ENCODE results near the gene PTGER2. TPM values are rescaled to one million over a fixed set of nuclear protein-coding genes. Genes with fewer than 3 reads are reported as not detected.

The PTGER2 gene
- total RNA-seq, 1 experiment from 2014 or later, result 0.57 TPM

DNA sequence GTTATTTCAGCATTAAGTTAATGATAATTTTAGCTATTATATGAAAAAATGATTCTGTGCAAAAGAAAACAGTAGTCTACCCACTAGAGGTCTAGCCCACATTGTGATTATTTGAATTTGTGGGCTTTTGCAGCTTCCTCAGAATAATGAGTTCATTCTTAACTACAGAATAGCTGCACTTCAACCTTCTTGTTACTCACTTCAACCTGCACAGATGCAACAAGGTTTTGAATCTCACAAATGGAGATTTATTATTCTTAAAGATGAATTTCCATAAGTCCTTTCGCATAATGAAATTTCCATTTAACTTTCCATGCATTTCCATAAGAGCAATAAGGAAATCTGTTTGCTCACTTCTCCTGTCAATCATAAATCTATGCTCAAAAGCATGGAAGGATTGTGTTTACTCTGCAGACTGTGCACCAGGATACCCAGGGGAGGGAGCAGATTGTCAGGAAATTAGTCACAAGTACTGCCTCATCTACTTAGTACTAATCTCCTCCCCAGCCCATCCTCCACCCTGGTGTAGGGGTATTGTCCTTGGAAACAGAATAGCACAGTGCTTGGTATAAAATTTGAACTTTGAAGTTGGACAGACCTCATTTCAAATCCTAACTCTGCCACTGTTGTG is 24.1 kb downstream of the PTGER2 start:
- ChIA-PET CTCF (no interaction called here), RAD21 (ENCODE audit: low non-redundant PET in 1 of 2, low total read pairs in 2 of 2, uncharacterized antibody in 2 of 2, unreplicated experiment in 2 of 2) (no interaction called here), POLR2A (no interaction called here)
- ATAC-seq (no peak), DNase-seq (ENCODE audit: low read depth, low spot score) (no peak)
- Histone ChIP-seq H3K4me3 (replicated peaks in 1 of 2; ENCODE audit: low read depth in 1 of 2, low read length in 2 of 2) (no peak overlapping the region), H3K27ac (ENCODE audit: low read depth, low read length) (no peak overlapping the region), H3K79me2 (ENCODE audit: insufficient read depth, low read length) (no peaks in the 10 kb centered on the region), H3K36me3 (ENCODE audit: control insufficient read depth in 1 of 2, insufficient read depth in 2 of 2, low read length in 2 of 2) (no peaks in the 10 kb centered on the region), H4K20me1 (ENCODE audit: insufficient read depth) (no peaks in the 10 kb centered on the region), H3K9me2 (ENCODE audit: insufficient read depth) (no peaks in the 10 kb centered on the region), H3K27me3 (ENCODE audit: insufficient read depth, low read length) (no peaks in the 10 kb centered on the region), H3K9me3 (ENCODE audit: control insufficient read depth in 1 of 2, insufficient read depth in 1 of 2, low read depth in 1 of 2, low read length in 2 of 2) (no peaks in the 10 kb centered on the region), H3K4me2 (ENCODE audit: low read length) (no peak overlapping the region), H3K4me1 (ENCODE audit: control insufficient read depth in 1 of 2, insufficient read depth in 2 of 2, low read length in 2 of 2) (peaks cover 6 to 11% of the 10 kb centered on the region in 2 experiments), H2AFZ (ENCODE audit: low read depth, low read length, poor library complexity, severe bottlenecking) (no peak overlapping the region), H3K9ac (ENCODE audit: low read length) (no peak overlapping the region)
- no TSS peak for BruUV-seq (replicated peaks)
- TF ChIP-seq JUND (IDR thresholded peaks at IDR 0.05) (no peak), REST (IDR thresholded peaks at IDR 0.05; ENCODE audit: low read depth) (no peak), CEBPB (IDR thresholded peaks at IDR 0.05; ENCODE audit: low read depth) (no peak), ZFX (IDR thresholded peaks at IDR 0.05) (no peak), YY1 (IDR thresholded peaks at IDR 0.05; ENCODE audit: extremely low read depth, insufficient replicate concordance, low read depth, low read length) (no peak), POLR2AphosphoS5 (IDR thresholded peaks at IDR 0.05; ENCODE audit: low read depth, low read length) (no peak), ZNF274 (IDR thresholded peaks at IDR 0.05; ENCODE audit: low read depth, low read length) (no peak), EZH2phosphoT487 (IDR thresholded peaks at IDR 0.05; ENCODE audit: borderline replicate concordance) (no peak), CBX3 (IDR thresholded peaks at IDR 0.05; ENCODE audit: low read depth) (no peak), FOSL1 (IDR thresholded peaks at IDR 0.05; ENCODE audit: low read depth) (no peak)
- TF ChIP-seq, protein P1, sequence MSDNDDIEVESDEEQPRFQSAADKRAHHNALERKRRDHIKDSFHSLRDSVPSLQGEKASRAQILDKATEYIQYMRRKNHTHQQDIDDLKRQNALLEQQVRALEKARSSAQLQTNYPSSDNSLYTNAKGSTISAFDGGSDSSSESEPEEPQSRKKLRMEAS (IDR thresholded peaks at IDR 0.05), result no peak
- intact Hi-C loops (cut with micrococcal nuclease), result no loop called here
